ENCODE data around the gene BNC2.

Gene BNC2

DNA sequence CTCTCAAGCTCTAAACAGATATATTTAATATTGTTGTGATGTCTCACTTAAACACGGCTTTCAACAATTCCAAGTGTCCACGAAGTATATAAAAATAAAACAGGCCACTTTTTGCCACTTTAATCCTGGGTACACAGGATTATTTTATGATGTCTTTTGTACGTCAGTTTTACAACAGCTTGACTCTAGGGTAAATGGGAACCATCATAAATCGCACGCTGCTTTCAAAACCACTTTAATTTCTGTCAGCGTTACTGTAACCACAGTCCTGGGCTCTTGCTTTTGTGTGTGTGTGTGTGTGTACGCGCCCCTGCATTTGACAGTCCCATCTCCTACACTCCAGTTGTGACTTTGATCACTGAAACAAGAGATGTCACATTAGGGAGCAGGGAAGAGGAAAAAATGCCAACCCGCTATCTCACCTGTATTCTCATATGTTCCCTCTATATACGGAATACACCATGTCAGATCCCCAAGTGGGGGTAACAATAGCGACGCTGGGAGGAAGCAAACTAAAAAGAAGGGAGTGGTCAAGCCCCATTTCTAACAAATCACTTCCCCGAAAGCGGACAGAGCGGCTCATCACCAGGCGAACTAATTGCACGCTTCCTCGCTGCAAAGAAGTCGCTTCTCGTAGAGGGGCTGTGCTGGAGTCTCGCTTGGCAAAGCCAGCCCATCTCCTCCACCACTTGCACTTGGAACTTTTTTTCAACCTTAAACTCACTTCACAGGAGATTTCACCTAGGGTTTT lies 1.2 kb downstream of the BNC2 start:
- DNase-seq (ENCODE audit: low read depth, low spot score), result peak; percentile 52

DNA sequence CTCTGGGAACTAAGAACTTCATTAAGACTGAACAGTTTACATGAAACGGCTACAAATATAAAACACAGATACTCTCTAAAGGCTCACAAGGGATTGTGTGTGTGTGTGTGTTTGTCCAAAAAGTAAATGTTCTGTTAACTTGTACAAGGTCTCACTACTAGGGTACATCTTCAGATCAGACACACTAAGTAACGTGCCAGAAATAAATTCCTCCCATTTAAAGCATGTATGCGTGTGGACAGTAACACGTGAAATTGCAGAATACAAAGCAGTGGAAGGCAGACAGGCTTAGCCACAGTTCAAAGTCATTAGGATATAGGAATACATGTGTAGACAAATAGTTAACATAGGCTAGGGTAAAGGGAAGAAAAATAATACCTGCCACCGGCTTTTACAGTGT lies 1.8 kb downstream of the BNC2 start:
- peak; percentile 25 for DNase-seq (ENCODE audit: low read depth, low spot score)

DNA sequence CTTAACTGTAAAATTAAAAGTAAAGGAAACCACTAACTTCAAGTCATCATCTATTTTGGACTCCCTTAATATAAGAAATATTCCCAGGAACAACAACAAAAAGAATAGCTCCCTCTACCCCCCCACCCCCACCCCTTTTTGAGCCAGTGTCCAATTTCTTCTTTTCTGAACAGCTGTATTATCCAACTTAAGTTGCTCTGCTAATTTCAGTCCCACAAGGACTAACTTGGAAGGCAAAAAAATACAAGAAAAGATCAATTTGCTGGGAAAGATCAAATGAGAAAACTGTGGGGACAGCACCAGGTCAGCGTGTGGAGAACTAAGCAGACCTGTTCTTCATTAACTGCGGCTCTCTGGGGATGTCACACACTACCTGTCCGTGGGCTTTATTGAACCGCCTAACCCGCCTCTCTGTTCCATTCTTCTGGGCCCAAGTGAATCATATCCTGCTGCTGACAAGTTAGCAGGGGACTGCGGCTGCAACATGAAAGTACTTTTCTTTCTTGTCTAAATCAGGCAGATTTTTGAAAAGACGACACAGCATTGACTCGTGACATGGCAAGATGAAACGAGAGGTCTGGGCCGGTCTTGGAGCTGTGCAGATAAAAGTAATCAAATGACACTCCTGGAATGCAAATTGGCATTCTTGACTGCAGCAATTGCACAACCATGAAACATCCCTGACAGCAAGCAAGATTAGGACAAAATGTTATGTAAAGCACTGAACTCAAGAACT lies 2.7 kb downstream of the BNC2 start:
- DNase-seq (ENCODE audit: low read depth, low spot score), result peak; percentile 65

DNA sequence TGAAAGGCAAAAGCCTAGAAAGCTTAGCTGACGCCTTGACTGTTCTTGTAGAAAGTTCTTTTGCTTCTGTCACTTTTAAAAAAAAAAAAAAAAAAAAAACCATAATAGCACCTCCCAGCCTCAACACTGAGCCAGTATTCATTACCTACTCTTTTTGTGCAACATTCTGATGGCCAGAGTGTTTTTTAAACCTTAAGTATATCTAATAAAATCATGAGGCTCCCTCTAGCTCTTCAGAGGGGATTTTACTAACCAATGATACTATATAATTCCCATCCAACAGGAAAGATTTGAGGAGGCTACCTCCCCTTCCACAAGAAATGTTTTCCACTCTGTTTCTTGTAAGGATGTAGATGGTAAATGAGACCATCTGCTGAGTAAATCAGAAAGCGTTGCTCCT lies 3.9 kb downstream of the BNC2 start:
- peak; percentile 27 for DNase-seq (ENCODE audit: low read depth, low spot score)

DNA sequence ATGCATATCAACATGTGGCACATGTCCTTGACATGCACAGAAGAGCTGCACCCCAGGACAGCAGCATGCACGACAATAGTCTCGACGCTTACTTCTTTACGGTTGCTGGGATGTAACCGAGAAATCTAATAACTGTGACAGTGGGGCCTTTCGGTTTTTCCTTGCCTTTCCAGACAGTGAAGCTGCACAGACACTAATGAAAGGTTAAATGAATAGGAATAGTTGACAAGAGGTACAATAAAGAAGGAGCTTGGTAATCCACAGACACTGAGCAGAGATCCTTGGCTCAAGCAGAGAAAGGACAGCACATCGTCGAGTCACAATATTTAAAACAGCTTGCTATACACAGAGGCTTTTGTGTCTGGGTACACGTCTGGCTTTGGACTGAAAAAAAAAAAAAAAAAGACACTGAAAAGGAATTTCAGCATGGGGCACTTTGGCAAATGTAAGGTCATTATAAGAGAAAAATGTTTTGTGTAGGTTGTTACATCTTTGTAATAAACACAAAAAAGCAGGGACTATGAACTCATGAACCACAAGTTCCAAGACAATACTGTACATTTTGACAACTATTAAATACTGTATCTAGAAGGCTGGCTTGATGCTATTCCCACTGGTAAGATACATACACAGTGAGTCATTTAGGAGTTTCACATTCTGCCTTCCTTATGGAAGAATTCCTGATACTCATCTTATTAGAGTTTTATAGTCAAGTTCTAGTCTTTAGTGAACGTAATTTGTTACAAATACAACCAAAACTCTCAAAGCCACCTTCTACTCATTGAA lies 5.6 kb downstream of the BNC2 start:
- DNase-seq (ENCODE audit: low read depth, low spot score), result peak; percentile 48

DNA sequence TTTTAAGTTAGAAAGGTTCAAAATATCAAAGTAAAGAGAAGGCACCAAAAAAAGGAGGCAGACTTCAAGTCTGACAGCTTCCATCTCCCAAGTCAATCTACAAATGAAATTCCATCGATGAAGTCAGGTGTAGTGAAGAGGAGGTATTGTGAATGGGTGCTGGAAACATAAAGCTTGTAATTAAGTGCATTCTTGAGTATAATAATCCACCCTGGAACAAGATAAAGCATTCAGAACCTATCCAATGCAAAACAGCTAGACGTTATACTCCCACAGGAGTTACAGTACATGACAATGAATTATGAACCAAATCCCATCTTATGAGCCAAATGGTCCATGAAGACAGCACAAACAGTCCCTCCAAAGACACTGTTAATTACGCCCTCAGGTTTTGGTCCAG lies 22.3 kb downstream of the BNC2 start:
- DNase-seq (ENCODE audit: low read depth, low spot score), result no peak

DNA sequence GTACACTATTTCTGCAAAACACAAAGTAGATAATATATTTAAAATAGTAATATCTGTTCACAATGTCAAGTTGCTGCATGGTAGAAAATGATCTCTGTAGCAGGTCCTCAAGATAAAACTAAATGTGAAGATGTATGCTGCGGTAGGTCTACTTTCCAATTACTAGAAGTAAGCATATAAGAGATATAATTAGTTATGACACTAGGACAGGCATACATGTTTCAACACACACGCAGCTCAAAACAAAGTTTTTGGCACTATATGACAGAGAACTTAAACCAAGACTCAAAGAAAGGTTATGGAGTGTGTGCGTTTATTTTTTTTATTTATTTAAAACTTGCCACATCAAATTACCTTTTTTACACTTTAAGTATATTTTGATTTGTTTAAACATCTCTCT lies 23.5 kb downstream of the BNC2 start:
- DNase-seq (ENCODE audit: low read depth, low spot score), result no peak

DNA sequence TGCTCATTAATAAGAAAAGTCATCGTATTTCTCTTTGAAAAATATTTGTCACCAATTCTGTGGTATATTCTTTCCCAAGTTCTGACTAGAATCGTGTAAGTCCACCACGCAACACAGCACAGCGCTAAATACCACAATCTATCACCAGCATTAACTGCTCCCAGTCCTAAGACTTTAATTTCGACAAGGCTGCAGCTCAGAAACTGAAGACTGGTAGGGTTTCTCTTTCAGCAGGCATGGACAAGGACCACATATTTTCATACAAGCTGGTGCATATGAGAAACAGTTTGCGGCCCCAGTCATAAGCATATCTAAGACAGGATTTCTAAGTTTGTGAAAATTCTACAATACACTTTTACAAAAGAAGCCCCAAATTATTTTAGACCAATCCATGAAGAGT lies 24.1 kb downstream of the BNC2 start:
- DNase-seq (ENCODE audit: low read depth, low spot score), result no peak

DNA sequence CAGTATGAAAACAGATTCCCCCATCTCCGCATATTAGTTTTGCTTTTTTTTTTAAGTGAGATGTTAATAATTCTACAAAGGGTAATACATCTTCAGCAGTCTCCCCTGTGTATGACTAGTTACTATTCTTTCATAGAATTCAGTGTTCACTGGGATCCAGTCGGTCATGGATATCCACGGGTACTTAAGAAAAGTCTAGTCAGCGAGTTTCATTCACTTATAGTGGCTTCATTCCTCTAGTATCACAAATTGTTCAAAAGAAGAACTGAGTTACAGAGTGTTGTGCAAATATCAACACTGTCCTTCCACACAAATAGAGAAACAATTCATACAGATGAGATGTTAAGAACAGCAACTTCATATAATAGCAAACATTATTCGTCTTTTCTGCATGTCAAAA lies 35.7 kb downstream of the BNC2 start:
- DNase-seq (ENCODE audit: low read depth, low spot score), result no peak

DNA sequence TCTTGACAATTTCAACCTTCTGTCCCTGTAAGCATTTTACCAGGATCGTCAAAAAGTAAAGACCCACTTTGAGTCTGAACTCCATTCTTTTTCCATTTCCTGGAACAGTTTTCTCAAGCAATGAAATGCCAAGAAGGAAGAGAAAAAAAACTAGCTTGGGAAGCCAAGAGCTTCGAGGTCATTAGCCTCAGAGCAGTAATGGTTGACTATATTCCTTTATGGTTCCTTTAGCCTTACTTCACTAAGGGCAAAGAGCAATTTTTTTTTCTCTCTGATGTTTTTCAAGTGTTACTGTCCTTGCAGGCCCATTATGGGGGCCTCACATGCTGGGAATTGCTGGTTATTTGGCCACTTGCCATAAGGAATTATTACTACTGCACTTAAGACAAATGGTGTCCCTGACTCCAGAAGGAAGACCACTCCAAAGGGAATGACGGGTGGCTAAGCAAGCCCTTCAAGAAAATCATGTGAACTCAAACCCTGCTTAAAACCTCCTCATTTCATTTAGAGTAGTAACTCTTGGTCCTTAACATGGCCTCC lies 37.1 kb downstream of the BNC2 start:
- no peak for DNase-seq (ENCODE audit: low read depth, low spot score)

DNA sequence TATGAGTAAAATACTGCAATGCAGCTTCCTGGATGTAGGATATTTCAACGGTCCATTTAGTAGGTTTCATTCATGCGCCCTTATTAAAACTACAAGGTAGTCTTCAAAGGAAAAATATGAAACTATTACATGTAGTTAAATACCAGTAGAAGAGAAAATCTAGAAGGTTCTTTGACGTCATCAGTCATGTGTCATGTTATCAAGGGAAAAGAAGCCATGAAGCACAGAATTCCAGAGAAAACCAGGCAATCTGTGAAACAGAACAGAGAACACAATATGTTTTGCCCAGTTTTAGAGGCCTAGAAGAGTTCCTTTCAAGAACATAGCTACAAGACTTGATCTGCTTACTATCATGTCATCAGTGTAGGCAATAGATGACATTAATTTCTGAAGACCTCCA lies 38.4 kb downstream of the BNC2 start:
- DNase-seq (ENCODE audit: low read depth, low spot score), result no peak

DNA sequence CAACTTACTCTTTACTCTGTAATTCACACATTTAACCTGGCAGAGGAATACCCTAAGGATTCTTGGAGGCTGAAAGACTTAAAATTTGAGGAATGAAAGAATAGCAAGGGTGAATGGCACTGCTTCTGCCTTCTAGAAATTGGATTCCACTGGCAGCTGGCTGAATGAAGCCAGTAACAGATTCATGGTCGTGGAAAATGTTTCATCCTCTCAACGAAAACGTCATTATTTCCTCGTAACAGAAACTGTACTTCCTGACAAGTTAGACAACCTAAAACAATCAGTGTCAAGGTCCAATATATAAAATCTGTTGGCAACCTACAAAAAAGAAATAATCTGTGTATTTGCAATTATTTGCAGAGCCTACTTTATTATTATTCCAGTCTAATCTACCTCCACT lies 39.7 kb downstream of the BNC2 start:
- no peak for DNase-seq (ENCODE audit: low read depth, low spot score)

DNA sequence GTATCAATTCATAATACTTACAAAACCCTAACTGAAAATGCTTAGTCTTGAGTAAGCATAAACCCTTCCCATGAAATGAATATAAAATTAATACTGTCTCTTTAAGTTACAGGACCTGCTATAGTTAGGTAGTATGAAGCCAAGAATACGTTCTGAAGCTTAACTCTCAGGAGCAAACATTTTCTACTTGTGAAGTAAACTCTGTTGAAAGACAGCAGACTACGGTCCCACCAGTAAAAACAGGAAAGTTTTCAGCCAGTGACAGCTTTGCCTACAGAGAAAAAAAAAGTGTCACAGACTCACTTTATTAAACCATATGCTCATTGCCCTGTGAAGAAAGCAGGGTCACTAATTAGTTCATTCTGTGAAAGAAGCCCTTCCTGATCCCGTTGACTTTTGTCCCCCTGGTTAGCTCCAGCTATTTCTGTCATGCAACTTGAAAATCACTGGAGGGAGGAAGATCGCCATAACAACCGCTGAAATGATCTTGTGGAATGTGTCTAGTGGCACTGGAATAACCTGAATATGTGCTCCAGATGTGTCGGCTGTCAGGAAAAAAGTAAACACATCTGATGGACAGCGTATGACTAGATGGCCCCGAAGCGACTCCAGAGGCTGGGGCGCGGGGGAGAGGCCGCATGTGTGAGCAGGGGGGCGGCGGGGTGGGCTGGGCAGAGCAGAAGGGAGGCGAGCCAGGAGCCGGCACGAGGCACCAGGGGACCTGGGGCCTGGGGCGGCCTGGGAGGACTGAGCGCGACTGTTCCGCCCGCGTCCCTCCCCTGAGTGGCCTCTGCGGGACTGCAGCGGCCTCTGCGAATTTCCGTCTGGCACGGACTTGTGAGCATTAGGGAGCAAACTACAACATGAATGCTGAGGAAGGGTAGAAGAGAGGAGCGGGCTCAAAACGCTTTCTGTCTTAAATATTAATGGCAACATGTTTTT lies 41.9 kb downstream of the BNC2 start:
- peak; percentile 61 for DNase-seq (ENCODE audit: low read depth, low spot score)

DNA sequence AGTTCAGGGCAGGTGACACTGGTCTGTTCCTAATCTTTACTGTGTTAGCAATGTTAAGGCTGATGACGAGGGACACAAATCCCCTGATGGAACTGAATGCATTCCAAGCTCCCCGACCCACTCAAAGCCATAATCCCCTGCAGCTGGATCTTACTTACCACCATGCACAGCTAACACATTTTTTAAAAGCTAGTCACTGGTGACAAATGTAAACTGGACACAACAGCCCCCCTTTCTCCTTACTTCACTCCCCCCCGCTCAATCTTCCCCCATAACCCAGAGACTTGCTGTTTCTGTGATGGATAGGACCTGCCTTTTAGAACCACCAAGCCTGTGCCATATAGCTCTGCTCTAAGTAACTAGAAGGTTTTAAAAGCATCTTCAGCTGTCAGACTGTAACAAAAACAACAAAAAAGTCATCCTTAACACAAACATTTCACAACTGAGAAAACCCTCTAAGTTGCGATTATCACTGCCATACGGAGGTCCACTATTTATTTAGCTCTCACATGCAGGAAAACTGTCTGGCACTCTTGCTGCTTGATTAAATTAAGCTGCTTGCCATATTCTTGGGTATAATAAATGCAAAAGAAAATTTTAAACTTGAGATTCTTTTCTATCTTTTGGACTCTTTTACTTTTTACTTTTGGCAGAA lies 44.4 kb downstream of the BNC2 start:
- peak; percentile 74 for DNase-seq (ENCODE audit: low read depth, low spot score)

DNA sequence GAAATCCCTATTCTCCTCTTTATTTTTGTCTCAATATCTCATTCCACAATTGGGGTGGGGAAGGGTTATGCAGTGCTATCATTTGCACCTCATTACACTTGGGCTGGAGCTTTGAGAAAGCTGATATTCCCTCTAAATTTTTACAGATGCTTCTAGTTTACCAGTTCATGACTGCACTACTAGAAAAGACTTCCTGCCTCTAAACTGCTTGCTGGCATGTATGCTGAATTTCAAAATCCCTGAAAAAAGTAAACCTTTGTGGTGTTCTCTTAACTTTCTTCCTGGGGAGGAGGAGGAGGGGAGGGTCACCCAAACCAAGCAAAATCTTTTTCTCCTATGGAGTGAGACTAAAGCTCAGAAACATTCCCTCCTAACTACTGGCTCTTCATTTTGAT lies 45.1 kb downstream of the BNC2 start:
- peak; percentile 21 for DNase-seq (ENCODE audit: low read depth, low spot score)

DNA sequence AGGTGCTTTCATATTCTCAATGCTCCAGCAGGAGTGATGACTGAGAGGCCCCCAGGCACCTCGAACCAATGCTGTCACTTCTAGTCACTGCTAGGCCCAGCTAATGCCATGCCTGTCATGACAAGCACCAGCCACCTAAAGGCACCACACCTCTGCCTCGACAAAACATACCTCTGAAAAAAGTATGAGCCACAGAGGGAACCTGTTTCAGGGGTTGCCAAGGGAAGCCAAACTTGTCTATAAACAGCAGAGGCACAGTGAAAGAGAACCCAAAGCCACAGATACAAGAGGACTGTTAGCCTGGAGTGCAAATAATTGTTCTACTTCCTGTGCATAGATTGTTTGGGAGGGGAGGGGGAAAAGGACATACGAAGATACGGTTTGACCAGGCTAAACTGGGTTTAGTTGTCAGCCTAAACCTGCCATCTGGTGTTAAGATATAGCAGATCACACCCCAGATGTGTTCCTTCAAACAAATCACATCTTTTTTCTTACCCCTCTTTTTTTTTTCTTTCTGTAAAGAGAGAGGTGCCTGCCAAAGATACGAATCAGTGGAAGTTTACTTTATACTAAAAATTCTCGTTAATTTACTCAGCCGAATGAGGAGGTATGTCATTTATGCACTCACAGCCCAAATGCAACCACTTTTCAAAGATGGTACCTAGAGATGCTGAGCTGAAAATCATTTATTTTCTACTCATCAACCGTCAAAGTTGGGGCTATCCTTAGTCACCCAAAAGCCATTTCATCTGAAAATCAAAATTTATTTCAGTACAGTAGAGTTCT lies 45.7 kb downstream of the BNC2 start:
- peak; percentile 30 for DNase-seq (ENCODE audit: low read depth, low spot score)

DNA sequence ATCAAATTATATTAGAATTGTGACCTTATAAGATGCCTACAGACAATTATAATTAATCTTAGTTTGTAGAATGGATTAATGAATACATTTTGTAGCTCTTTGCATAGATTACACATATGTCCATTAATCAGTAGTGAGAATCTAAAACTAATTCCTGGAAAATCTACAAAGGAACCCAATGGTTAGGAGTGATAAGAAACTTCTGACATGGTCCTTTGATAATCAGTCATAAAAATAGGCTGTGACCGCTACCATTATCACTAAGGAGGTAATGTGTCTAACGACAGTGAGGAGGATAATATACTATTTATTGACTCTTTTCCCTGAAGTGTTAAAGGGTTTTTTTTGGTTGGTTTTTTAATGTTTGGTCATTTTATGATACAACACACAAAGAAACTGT lies 46.6 kb downstream of the BNC2 start:
- no peak for DNase-seq (ENCODE audit: low read depth, low spot score)

DNA sequence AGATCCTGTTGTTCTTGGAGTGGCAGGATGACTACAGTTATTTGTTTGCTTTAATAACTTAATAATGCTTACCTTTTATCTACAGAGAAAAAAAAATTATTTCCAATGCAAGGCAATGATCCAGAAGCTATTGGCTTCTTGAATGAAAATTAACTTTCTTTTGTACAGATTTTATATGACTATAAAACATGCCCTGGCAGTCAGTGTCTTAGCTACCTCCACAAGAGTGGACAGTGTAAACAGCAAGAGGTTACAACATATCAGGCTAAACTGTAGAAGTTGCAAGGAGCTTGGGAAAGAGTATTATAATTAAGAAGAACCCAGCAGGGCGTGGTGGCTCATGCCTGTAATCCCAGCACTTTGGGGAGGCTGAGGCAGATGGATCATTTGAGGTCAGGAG lies 49.1 kb downstream of the BNC2 start:
- no peak for DNase-seq (ENCODE audit: low read depth, low spot score)

DNA sequence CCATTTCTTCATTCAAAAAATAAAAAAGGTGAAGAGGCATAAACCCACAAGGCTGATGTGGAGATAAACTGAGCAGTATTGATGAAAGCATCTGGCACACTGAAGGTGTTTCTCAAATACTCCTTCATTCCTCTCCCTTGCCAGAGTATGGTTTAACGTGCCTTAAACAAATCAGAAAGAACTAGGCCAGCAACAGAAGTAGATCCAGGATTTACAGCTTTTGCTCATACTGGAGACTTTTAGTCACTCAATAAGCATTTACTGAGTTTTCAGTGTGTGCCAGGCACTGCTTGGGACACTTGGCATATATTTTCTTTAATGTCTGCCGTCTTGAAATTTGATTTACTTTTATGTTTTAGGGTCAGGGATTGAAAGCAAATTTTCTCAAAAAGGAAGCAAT lies 53.0 kb downstream of the BNC2 start:
- DNase-seq (ENCODE audit: low read depth, low spot score), result no peak

DNA sequence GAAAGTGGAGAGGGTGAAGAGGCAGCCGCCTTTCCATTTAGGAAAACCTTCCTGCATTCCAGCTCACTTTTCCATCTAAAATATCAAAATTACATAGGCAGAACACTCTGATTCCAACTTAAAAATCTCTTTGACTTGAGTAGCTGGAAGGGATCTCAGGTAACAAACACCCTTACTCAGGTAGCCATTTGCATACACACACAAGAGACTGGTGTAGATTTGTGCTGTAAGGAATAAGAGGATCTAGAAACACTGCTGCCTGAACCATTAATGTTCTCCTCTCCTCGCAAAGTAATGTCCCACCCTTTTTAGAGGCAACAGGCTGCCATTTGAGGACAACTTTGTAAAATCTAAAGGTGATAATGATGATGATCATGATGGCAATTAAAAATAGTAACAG lies 53.5 kb downstream of the BNC2 start:
- no peak for DNase-seq (ENCODE audit: low read depth, low spot score)

Measured in astrocyte of the hippocampus (primary cell).